Astrocyte (in vitro differentiated cells and primary cell): ENCODE measurements around the gene IL12RB1. TPM values are rescaled to one million over a fixed set of nuclear protein-coding genes. Genes with fewer than 3 reads are reported as not detected.

Source experiments
- DNase-seq: peaks from one replicate; pipeline ENCODE4 v3.0.0-alpha.2; 2010; ENCODE audit warnings: low read depth
- FAIRE-seq: peaks from 2 replicates; lab custom pipeline; 2011; peaks lifted over from hg19 to GRCh38; lab: Jason Lieb, UNC
- H2AFZ ChIP-seq: 2 replicates; pipeline ENCODE4 v1.6.0; 2012; ENCODE audit warnings: low read depth, low read length, inconsistent platforms
- H3K27ac ChIP-seq: 2 replicates; pipeline ENCODE4 v1.5.1; 2011; ENCODE audit warnings: low read depth, low read length, inconsistent platforms
- H3K27me3 ChIP-seq: 2 replicates; pipeline ENCODE4 v1.6.0; 2011; ENCODE audit warnings: low read length, inconsistent platforms; ENCODE audit not compliant: insufficient read depth
- H3K36me3 ChIP-seq: 2 replicates; pipeline ENCODE4 v1.5.1; 2011; ENCODE audit warnings: low read length, inconsistent platforms; ENCODE audit not compliant: insufficient read depth
- H3K4me1 ChIP-seq: 2 replicates; pipeline ENCODE4 v1.5.1; 2011; ENCODE audit warnings: low read length, inconsistent platforms; ENCODE audit not compliant: insufficient read depth
- H3K4me2 ChIP-seq: 2 replicates; pipeline ENCODE4 v1.6.0; 2012; ENCODE audit warnings: low read length, inconsistent platforms
- H3K4me3 ChIP-seq: 2 replicates; pipeline ENCODE4 v1.5.1; 2011; ENCODE audit warnings: low read depth, mild to moderate bottlenecking, low read length, inconsistent platforms; ENCODE audit not compliant: insufficient read depth
- H3K79me2 ChIP-seq: 2 replicates; pipeline ENCODE4 v1.6.0; 2012; ENCODE audit warnings: mild to moderate bottlenecking, low read length, inconsistent platforms; ENCODE audit not compliant: insufficient read depth
- H3K9ac ChIP-seq: 2 replicates; pipeline ENCODE4 v1.6.0; 2012; ENCODE audit warnings: mild to moderate bottlenecking, low read length, inconsistent platforms
- H3K9me3 ChIP-seq: 2 replicates; pipeline ENCODE4 v1.5.1; 2012; ENCODE audit warnings: low read depth, mild to moderate bottlenecking, low read length, inconsistent platforms; ENCODE audit not compliant: insufficient read depth
- H4K20me1 ChIP-seq: 2 replicates; pipeline ENCODE4 v1.6.0; 2012; ENCODE audit warnings: low read length, inconsistent platforms; ENCODE audit not compliant: insufficient read depth
- H3K27ac Mint-ChIP-seq: one replicate; pipeline ENCODE4 v1.8.0; 2021; ENCODE audit warnings: mild to moderate bottlenecking, mixed read lengths; ENCODE audit not compliant: unreplicated experiment
- H3K27me3 Mint-ChIP-seq: one replicate; pipeline ENCODE4 v1.8.0; 2021; ENCODE audit warnings: low read depth, mixed read lengths; ENCODE audit not compliant: unreplicated experiment
- H3K36me3 Mint-ChIP-seq: one replicate; pipeline ENCODE4 v1.8.0; 2021; ENCODE audit warnings: low read depth, mixed read lengths; ENCODE audit not compliant: unreplicated experiment
- H3K4me1 Mint-ChIP-seq: one replicate; pipeline ENCODE4 v1.8.0; 2021; ENCODE audit warnings: low read depth, mixed read lengths; ENCODE audit not compliant: unreplicated experiment
- H3K4me3 Mint-ChIP-seq: one replicate; pipeline ENCODE4 v1.8.0; 2021; ENCODE audit warnings: mild to moderate bottlenecking, moderate library complexity, mixed read lengths; ENCODE audit not compliant: unreplicated experiment
- H3K9me3 Mint-ChIP-seq: one replicate; pipeline ENCODE4 v1.8.0; 2021; ENCODE audit warnings: mild to moderate bottlenecking, mixed read lengths; ENCODE audit not compliant: unreplicated experiment
- CTCF ChIP-seq: IDR thresholded peaks from 2 replicates; pipeline ENCODE4 v1.5.1; 2011; ENCODE audit warnings: low read depth, mild to moderate bottlenecking, inconsistent platforms, low read length, moderate library complexity; ENCODE audit not compliant: insufficient read depth
- EZH2 ChIP-seq: IDR thresholded peaks from 2 replicates; pipeline ENCODE4 v1.6.1; 2012; ENCODE audit warnings: mild to moderate bottlenecking, low read length, inconsistent platforms; ENCODE audit not compliant: insufficient read depth
- total RNA-seq: library from RNA; stranded (reverse); gene quantifications from 2 replicates; pipeline ENCODE4 v1.2.1, GENCODE V29; 2021

Gene IL12RB1
- total RNA-seq, 1 donor from 2014 or later, result 0.07 TPM

DNA sequence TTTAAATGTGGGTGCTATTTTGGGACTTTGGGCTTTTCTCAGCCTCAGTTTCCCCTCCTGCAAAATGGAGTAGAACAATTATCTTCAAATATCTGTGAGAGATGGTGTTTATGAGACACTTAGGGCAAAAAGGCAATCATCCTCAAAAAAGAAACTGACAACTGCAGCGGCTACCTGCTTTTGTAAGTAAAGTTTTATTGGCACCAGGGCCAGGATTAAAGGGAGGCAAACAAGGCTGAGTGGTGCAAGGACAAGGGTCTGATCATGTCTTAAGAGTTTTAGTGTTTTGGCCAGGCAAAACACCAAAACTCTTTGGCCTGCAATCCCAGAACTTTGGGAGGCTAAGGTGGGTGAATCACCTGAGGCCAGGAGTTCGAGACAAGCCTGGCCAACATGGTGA lies 9.5 kb upstream of the IL12RB1 start:
- Mint-ChIP-seq H3K4me3 (no peak overlapping the region), H3K9me3 (no peaks in the 10 kb centered on the region), H3K36me3 (no peaks in the 10 kb centered on the region), H3K27me3 (peaks cover 21% of the 10 kb centered on the region), H3K27ac (no peak overlapping the region), H3K4me1 (no peaks in the 10 kb centered on the region)
- H3K79me2 ChIP-seq, result no peaks in the 10 kb centered on the region
- H3K9me3 ChIP-seq, result no peaks in the 10 kb centered on the region
- H3K4me2 ChIP-seq, result no peak overlapping the region
- no peak overlapping the region for H3K9ac ChIP-seq
- no peak for DNase-seq
- H3K36me3 ChIP-seq, result no peaks in the 10 kb centered on the region
- peaks cover 24% of the 10 kb centered on the region for H3K27me3 ChIP-seq
- no peak overlapping the region for H2AFZ ChIP-seq
- H4K20me1 ChIP-seq, result peaks cover 4% of the 10 kb centered on the region
- H3K27ac ChIP-seq, result no peak overlapping the region
- no peak for FAIRE-seq
- peaks cover 3% of the 10 kb centered on the region for H3K4me1 ChIP-seq
- H3K4me3 ChIP-seq, result no peak overlapping the region
- TF ChIP-seq CTCF (no peak), EZH2 (no peak)

DNA sequence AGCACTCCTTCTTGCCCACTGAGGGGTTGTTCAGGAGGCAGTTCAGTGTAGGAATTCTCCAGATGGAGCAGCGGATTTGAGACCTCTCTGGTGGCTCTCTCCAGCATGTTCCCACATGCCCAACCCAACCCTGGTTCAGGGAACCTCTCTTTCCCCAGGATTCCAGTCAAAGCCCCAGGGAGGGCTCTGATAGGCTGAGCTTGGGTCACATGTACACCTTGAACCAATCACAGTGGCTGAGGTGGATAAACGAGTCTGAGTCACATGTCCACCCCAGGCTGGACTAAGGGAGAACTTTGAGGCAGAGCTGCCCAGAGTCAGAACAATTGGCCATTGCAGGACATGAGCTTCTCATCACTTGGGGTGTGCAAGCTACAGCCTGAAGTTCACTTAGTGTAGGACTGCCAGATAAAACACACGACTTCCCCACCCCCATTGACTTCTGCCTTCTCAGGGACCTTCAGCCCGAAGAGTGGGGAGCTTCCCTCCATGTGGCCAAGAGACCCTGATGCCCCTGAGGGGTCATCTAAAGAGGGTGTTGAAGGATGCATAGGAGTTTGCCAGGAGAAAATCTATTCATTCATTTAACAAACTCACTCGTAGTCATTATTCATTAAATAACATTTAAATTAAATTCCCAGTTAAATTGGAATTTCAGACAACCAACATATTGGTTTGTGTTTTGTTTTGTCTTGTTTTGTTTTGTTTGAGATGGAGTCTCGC lies 6.9 kb upstream of the IL12RB1 start:
- H3K9me3 Mint-ChIP-seq, result no peaks in the 10 kb centered on the region
- Histone ChIP-seq H3K27ac (no peak overlapping the region), H3K9me3 (no peaks in the 10 kb centered on the region), H3K9ac (no peak overlapping the region), H3K27me3 (peaks cover 10% of the 10 kb centered on the region), H2AFZ (no peak overlapping the region), H4K20me1 (no peaks in the 10 kb centered on the region), H3K4me3 (no peak overlapping the region), H3K36me3 (no peaks in the 10 kb centered on the region), H3K4me1 (peaks cover 3% of the 10 kb centered on the region), H3K4me2 (no peak overlapping the region), H3K79me2 (no peaks in the 10 kb centered on the region)
- peaks cover 14% of the 10 kb centered on the region for H3K27me3 Mint-ChIP-seq
- no peaks in the 10 kb centered on the region for H3K4me1 Mint-ChIP-seq
- DNase-seq, result no peak
- no peak for FAIRE-seq
- no peaks in the 10 kb centered on the region for H3K36me3 Mint-ChIP-seq
- no peak overlapping the region for H3K27ac Mint-ChIP-seq
- H3K4me3 Mint-ChIP-seq, result no peak overlapping the region
- TF ChIP-seq EZH2, result no peak
- TF ChIP-seq CTCF, result no peak

GRCh38 chr19:18091217-18091608 lies 4.5 kb upstream of the IL12RB1 start:
- H3K4me2 ChIP-seq, result no peak overlapping the region
- no peaks in the 10 kb centered on the region for H3K36me3 Mint-ChIP-seq
- H3K27ac ChIP-seq, result no peak overlapping the region
- H4K20me1 ChIP-seq, result no peaks in the 10 kb centered on the region
- no peak for DNase-seq
- no peaks in the 10 kb centered on the region for H3K9me3 Mint-ChIP-seq
- no peaks in the 10 kb centered on the region for H3K9me3 ChIP-seq
- TF ChIP-seq CTCF, result no peak
- no peak for TF ChIP-seq EZH2
- H3K4me1 Mint-ChIP-seq, result no peaks in the 10 kb centered on the region
- no peak overlapping the region for H3K9ac ChIP-seq
- no peak overlapping the region for H3K4me3 Mint-ChIP-seq
- H3K4me1 ChIP-seq, result no peaks in the 10 kb centered on the region
- H3K27me3 Mint-ChIP-seq, result peaks cover 6% of the 10 kb centered on the region
- no peak for FAIRE-seq
- H3K4me3 ChIP-seq, result no peak overlapping the region
- no peak overlapping the region for H3K27ac Mint-ChIP-seq
- no peaks in the 10 kb centered on the region for H3K36me3 ChIP-seq
- H3K79me2 ChIP-seq, result no peaks in the 10 kb centered on the region
- H2AFZ ChIP-seq, result no peak overlapping the region
- H3K27me3 ChIP-seq, result peaks cover 2% of the 10 kb centered on the region
